Progenitor cell of endocrine pancreas (in vitro differentiated cells): ENCODE measurements around the gene ST3GAL2. TPM values are rescaled to one million over a fixed set of nuclear protein-coding genes. Genes with fewer than 3 reads are reported as not detected.

Experiments used
- DNase-seq: peaks from one replicate; pipeline ENCODE4 v3.0.0; 2021; ENCODE audit warnings: low spot score; ENCODE audit not compliant: unreplicated experiment
- H3K27ac Mint-ChIP-seq: 2 replicates; pipeline ENCODE4 v1.8.0; 2021; ENCODE audit warnings: mild to moderate bottlenecking, moderate library complexity, mixed read lengths
- H3K27me3 Mint-ChIP-seq: 2 replicates; pipeline ENCODE4 v1.8.0; 2021; ENCODE audit warnings: mixed read lengths
- H3K36me3 Mint-ChIP-seq: 2 replicates; pipeline ENCODE4 v1.8.0; 2022; ENCODE audit warnings: mixed read lengths; ENCODE audit not compliant: insufficient read depth
- H3K4me1 Mint-ChIP-seq: 2 replicates; pipeline ENCODE4 v1.8.0; 2021; ENCODE audit warnings: low read depth, mixed read lengths
- H3K4me3 Mint-ChIP-seq: 2 replicates; pipeline ENCODE4 v1.8.0; 2021; ENCODE audit warnings: low read depth, mild to moderate bottlenecking, moderate library complexity, mixed read lengths
- H3K9me3 Mint-ChIP-seq: 2 replicates; pipeline ENCODE4 v1.8.0; 2021; ENCODE audit warnings: low read depth, mixed read lengths
- CTCF ChIP-seq: fragments of 200-600 bp; sonication (generic); IDR thresholded peaks from one replicate; pipeline ENCODE4 v1.5.0; 2021; ENCODE audit warnings: antibody characterized with exemption, mild to moderate bottlenecking; ENCODE audit not compliant: unreplicated experiment
- total RNA-seq: library from RNA; stranded (reverse); gene quantifications from 2 replicates; pipeline ENCODE4 v1.2.1, GENCODE V29; 2021

The ST3GAL2 gene
- total RNA-seq, 1 donor from 2014 or later: 37.8 TPM

- H3K4me3 Mint-ChIP-seq: no peak overlapping the region
- H3K4me1 Mint-ChIP-seq: no peaks in the 10 kb centered on the region
- H3K9me3 Mint-ChIP-seq: no peaks in the 10 kb centered on the region
- no peak for DNase-seq
- peaks cover 11% of the 10 kb centered on the region for H3K36me3 Mint-ChIP-seq
- no peaks in the 10 kb centered on the region for H3K27me3 Mint-ChIP-seq
- no peak overlapping the region for H3K27ac Mint-ChIP-seq
- no peak for TF ChIP-seq CTCF
Observed at GRCh38 chr16:70364399-70364798, 74.5 kb downstream of the ST3GAL2 start.

GRCh38 chr16:70359552-70359951 is 79.3 kb downstream of the ST3GAL2 start:
- Mint-ChIP-seq H3K4me3 (no peak overlapping the region), H3K9me3 (no peaks in the 10 kb centered on the region), H3K27ac (no peak overlapping the region), H3K4me1 (no peaks in the 10 kb centered on the region), H3K27me3 (no peaks in the 10 kb centered on the region), H3K36me3 (peaks cover 13% of the 10 kb centered on the region)
- DNase-seq: no peak
- no peak for TF ChIP-seq CTCF

GRCh38 chr16:70349783-70350182 is 89.1 kb downstream of the ST3GAL2 start:
- no peak for TF ChIP-seq CTCF
- DNase-seq: no peak
- H3K27me3 Mint-ChIP-seq: no peaks in the 10 kb centered on the region
- no peak overlapping the region for H3K27ac Mint-ChIP-seq
- peaks cover 7% of the 10 kb centered on the region for H3K36me3 Mint-ChIP-seq
- H3K4me3 Mint-ChIP-seq: no peak overlapping the region
- peaks cover 10% of the 10 kb centered on the region for H3K4me1 Mint-ChIP-seq
- H3K9me3 Mint-ChIP-seq: no peaks in the 10 kb centered on the region

GRCh38 chr16:70348991-70349390 is 89.9 kb downstream of the ST3GAL2 start:
- no peaks in the 10 kb centered on the region for H3K27me3 Mint-ChIP-seq
- no peak overlapping the region for H3K27ac Mint-ChIP-seq
- no peaks in the 10 kb centered on the region for H3K9me3 Mint-ChIP-seq
- H3K36me3 Mint-ChIP-seq: peaks cover 5% of the 10 kb centered on the region
- peaks cover 10% of the 10 kb centered on the region for H3K4me1 Mint-ChIP-seq
- H3K4me3 Mint-ChIP-seq: no peak overlapping the region
- TF ChIP-seq CTCF: no peak
- DNase-seq: no peak

GRCh38 chr16:70345840-70346239 is 93.1 kb downstream of the ST3GAL2 start:
- no peak for DNase-seq
- Mint-ChIP-seq H3K9me3 (no peaks in the 10 kb centered on the region), H3K4me3 (peak overlapping the region; percentile 97), H3K36me3 (peaks cover 2% of the 10 kb centered on the region), H3K4me1 (peaks cover 10% of the 10 kb centered on the region), H3K27ac (peak overlapping the region; percentile 96), H3K27me3 (no peaks in the 10 kb centered on the region)
- TF ChIP-seq CTCF: no peak
